OCI-LY7 (cell line): ENCODE results near the gene RRM1. TPM values are rescaled to one million over a fixed set of nuclear protein-coding genes. Genes with fewer than 3 reads are reported as not detected.

Experiments
- BruUV-seq: library from RNA; stranded (reverse); fragments of 400-500 nt; replicated peaks from 2 replicates; lab custom pipeline; 2021; lab: Mats Ljungman, UMichigan
- CTCF ChIA-PET: fragments of 300-600 bp; sonication (Branson Sonifier 250); formaldehyde crosslinking; loops from one replicate; lab custom pipeline; 2022; ENCODE audit warnings: antibody characterized with exemption; ENCODE audit not compliant: unreplicated experiment; lab: Charles Lee
- POLR2A ChIA-PET: fragments of 300-600 bp; sonication (Branson Sonifier 250); formaldehyde crosslinking; loops from one replicate; lab custom pipeline; 2022; ENCODE audit warnings: antibody characterized with exemption; lab: Charles Lee
- DNase-seq: peaks from one replicate; pipeline ENCODE4 v3.0.0-alpha.2; 2015; ENCODE audit warnings: low spot score
- H2AFZ ChIP-seq: fragments of 200-600 bp; sonication (generic), shearing (Covaris generic); 2 replicates; pipeline ENCODE4 v1.6.1; 2014; ENCODE audit warnings: mild to moderate bottlenecking, antibody characterized with exemption, low read length, moderate library complexity
- H3K27ac ChIP-seq: fragments of 200-600 bp; sonication (generic); 2 replicates; pipeline ENCODE4 v1.5.1; 2014; ENCODE audit warnings: mixed run types, low read depth, mild to moderate bottlenecking, moderate library complexity, low read length, inconsistent platforms; ENCODE audit not compliant: poor library complexity, severe bottlenecking
- H3K36me3 ChIP-seq: fragments of 200-600 bp; sonication (generic); 2 replicates; pipeline ENCODE4 v1.6.1; 2014; ENCODE audit warnings: mild to moderate bottlenecking, antibody characterized with exemption, low read length, moderate library complexity, mixed read lengths; ENCODE audit not compliant: insufficient read depth
- H3K4me1 ChIP-seq: fragments of 200-600 bp; sonication (generic); 2 replicates; pipeline ENCODE4 v1.5.1; 2014; ENCODE audit warnings: mild to moderate bottlenecking, low read length; ENCODE audit not compliant: insufficient read depth, poor library complexity, severe bottlenecking
- H3K4me2 ChIP-seq: fragments of 200-600 bp; sonication (generic); 2 replicates; pipeline ENCODE4 v1.6.1; 2014; ENCODE audit warnings: mild to moderate bottlenecking, low read length
- H3K4me3 ChIP-seq: fragments of 200-600 bp; sonication (generic); 2 replicates; pipeline ENCODE4 v1.5.1; 2014; ENCODE audit warnings: mild to moderate bottlenecking, low read depth, low read length; ENCODE audit not compliant: poor library complexity, severe bottlenecking
- H3K79me2 ChIP-seq: fragments of 200-600 bp; sonication (generic); 2 replicates; pipeline ENCODE4 v1.6.1; 2016; ENCODE audit warnings: low read depth, mild to moderate bottlenecking, low read length, moderate library complexity, mixed read lengths; ENCODE audit not compliant: insufficient read depth
- H3K9me2 ChIP-seq: fragments of 200-600 bp; sonication (generic); 2 replicates; pipeline ENCODE4 v1.6.1; 2016; ENCODE audit warnings: mild to moderate bottlenecking, low read length, mixed read lengths; ENCODE audit not compliant: insufficient read depth
- H3K9me3 ChIP-seq: fragments of 200-600 bp; sonication (generic); 2 replicates; pipeline ENCODE4 v1.6.1; 2014; ENCODE audit warnings: mild to moderate bottlenecking, mixed run types, low read length, mixed read lengths
- H4K20me1 ChIP-seq: fragments of 200-600 bp; sonication (generic); 2 replicates; pipeline ENCODE4 v1.6.1; 2014; ENCODE audit warnings: mild to moderate bottlenecking, antibody characterized with exemption, low read length, moderate library complexity, mixed read lengths; ENCODE audit not compliant: insufficient read depth
- EZH2phosphoT487 ChIP-seq: fragments of 200-600 bp; sonication (generic); IDR thresholded peaks from 2 replicates; pipeline ENCODE4 v1.6.1; 2018; ENCODE audit warnings: low read depth, borderline replicate concordance, mild to moderate bottlenecking, mixed run types, antibody characterized with exemption, low read length, moderate library complexity, mixed read lengths
- intact Hi-C: fragments of 100-400 bp; cut with micrococcal nuclease; formaldehyde crosslinking; loops from one replicate; pipeline ENCODE4 v1.10.0; 2022; ENCODE audit not compliant: unreplicated experiment
- total RNA-seq, 2 experiments: library from RNA; depleted of rRNA in 1 of 2; stranded (reverse); fragments of >200 nt in 1 of 2; shearing (Covaris generic) in 1 of 2; gene quantifications; 2 replicates each; pipeline ENCODE4 v1.2.3, GENCODE V29; 2014 to 2022
- TF ChIP-seq, protein P1 (sequence below): fragments of 200-600 bp; sonication (generic); conservative IDR thresholded peaks from 2 replicates; pipeline ENCODE4 v1.5.1; 2014; ENCODE audit warnings: mild to moderate bottlenecking, antibody characterized with exemption, low read length, moderate library complexity, mixed read lengths

Gene RRM1
- total RNA-seq, 2 experiments from 2014 or later: 123 to 162 TPM

DNA sequence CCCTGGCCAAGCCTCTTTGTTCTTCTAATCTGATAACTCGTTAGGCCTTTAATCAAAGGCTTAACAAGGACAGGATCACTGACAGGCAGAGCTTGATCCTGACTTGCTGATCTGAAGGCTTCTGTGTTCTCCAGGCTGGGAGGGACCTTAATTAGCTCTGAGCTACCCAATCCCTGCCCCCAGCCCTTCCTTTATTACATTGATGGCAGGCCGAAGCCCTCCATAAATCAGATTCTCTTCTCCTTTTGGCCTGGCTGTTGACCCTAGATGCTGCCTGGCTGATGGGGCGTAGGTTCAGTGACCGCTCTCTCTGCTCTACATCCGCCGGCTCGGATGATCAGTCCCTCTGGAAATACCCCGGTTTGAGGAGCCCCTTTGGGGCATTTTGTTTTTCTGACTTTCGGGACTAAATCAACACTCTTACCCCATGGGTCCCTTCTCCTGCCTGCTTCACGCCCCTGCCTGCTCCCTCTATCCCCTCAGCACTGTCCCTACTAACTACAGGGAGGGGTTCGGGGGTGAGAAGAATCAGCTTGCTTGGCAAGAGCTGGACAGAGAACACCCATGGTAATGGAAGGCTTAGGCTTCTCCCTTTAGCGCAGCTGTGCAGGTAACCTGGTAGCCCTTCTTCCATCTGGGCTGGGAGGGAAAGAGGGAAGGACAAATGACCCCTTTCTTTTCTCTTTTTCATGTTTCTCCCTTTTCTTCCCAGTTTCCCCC, 10.0 kb upstream of the RRM1 start:
- intact Hi-C loops: no loop called here
- no peak for DNase-seq
- H3K4me2 ChIP-seq: no peak overlapping the region
- no peaks in the 10 kb centered on the region for H3K4me1 ChIP-seq
- H3K9me2 ChIP-seq: no peaks in the 10 kb centered on the region
- no peak overlapping the region for H3K27ac ChIP-seq
- no peak overlapping the region for H2AFZ ChIP-seq
- no peaks in the 10 kb centered on the region for H4K20me1 ChIP-seq
- ChIA-PET POLR2A (interaction anchor here (0.6 to 1.9 kb wide), 3 partner anchors 10 to 384 kb away, joined by 3 to 6 read pairs (median 3); no protein-coding TSS in a partner anchor), CTCF (no interaction called here)
- H3K4me3 ChIP-seq: no peak overlapping the region
- TF ChIP-seq EZH2phosphoT487: no peak
- TF ChIP-seq, protein P1, sequence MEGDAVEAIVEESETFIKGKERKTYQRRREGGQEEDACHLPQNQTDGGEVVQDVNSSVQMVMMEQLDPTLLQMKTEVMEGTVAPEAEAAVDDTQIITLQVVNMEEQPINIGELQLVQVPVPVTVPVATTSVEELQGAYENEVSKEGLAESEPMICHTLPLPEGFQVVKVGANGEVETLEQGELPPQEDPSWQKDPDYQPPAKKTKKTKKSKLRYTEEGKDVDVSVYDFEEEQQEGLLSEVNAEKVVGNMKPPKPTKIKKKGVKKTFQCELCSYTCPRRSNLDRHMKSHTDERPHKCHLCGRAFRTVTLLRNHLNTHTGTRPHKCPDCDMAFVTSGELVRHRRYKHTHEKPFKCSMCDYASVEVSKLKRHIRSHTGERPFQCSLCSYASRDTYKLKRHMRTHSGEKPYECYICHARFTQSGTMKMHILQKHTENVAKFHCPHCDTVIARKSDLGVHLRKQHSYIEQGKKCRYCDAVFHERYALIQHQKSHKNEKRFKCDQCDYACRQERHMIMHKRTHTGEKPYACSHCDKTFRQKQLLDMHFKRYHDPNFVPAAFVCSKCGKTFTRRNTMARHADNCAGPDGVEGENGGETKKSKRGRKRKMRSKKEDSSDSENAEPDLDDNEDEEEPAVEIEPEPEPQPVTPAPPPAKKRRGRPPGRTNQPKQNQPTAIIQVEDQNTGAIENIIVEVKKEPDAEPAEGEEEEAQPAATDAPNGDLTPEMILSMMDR: no peak
- no peaks in the 10 kb centered on the region for H3K79me2 ChIP-seq
- no TSS peak for BruUV-seq
- no peaks in the 10 kb centered on the region for H3K9me3 ChIP-seq
- peaks cover 15% of the 10 kb centered on the region; the same call in 1 of the 2 replicates for H3K36me3 ChIP-seq

DNA sequence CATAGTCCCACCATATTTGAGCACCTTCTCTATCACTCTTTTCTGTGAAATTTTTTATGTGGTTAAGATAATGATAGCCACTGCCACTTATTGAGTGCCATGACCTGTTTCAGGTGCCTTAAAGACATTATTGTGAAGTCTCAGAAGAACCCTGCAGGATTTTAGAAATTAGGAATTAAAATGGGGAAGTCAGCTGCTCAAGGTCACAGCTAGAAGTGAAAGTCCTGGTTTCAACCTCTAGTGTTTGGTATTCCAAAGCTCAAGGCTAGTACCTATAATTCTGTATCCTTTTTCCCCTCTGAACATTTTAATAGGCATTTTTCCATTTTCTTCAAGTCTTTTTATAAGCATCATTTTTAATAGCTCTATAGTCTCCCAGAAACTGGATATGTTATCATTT, 9.0 kb upstream of the RRM1 start:
- BruUV-seq: no TSS peak
- Histone ChIP-seq H3K36me3 (peaks cover 15% of the 10 kb centered on the region; the same call in 1 of the 2 replicates), H3K9me3 (no peaks in the 10 kb centered on the region), H3K4me1 (no peaks in the 10 kb centered on the region), H3K79me2 (no peaks in the 10 kb centered on the region), H4K20me1 (no peaks in the 10 kb centered on the region), H3K9me2 (no peaks in the 10 kb centered on the region), H2AFZ (no peak overlapping the region), H3K27ac (no peak overlapping the region), H3K4me3 (no peak overlapping the region), H3K4me2 (no peak overlapping the region)
- TF ChIP-seq EZH2phosphoT487: no peak
- TF ChIP-seq, protein P1: no peak
- POLR2A ChIA-PET: interaction anchor here (0.6 to 1.9 kb wide), 4 partner anchors 9 to 363 kb away, joined by 3 to 6 read pairs (median 4); no protein-coding TSS in a partner anchor
- no peak for DNase-seq
- CTCF ChIA-PET: no interaction called here
- intact Hi-C loops: no loop called here
